ENCODE results near the gene SLC9A1.
"Not testable (repeated sequence)": the region's sequence is repeated elsewhere in the genome, so short reads cannot be mapped to it uniquely, and the experiment has no call there.

The SLC9A1 gene

DNA sequence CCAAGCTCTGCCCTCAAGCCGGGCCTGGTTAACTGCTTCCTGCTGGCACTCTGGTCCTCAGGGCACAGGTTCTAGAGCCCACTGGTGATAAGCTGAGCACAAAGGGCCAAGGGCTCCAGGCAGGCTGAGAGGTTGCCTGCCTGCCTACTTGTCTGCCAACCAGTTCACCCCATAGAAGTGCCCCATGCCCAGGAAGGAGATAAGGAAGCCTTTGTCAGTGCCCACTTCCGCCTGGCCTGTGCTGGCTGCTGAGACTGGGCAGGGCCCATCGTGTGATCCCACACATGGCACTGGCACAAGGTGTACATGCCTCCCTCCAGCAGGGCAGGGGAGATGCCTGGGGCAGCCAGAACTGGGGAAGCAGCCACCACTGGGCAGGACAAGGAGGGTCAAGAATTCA is 24.1 kb downstream of the SLC9A1 start:
- no peak for DNase-seq

DNA sequence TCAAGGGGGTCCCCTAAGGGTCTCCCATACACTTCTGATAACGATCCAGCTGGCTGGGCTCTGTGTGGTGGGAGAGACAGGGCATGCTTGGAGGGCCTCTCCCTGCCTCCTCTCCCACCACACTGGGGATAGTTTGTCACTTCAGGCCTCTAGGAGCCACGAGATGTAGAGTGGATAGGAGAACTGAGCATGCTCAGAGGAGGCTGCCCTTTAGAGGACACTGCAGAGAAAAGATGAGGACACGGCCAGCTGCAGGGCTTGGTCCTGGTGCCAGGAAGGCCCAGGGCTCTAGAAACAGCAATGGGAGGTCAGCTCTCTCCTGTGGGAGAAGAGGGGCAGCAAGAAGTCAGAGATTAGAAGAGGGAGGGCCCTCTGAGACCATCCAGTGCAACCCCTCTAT is 25.7 kb downstream of the SLC9A1 start:
- DNase-seq, result no peak

GRCh38 chr1:27127419-27127818 is 27.5 kb downstream of the SLC9A1 start:
- DNase-seq, result no peak

- no peak for DNase-seq
Measured at GRCh38 chr1:27126391-27126790, 28.5 kb downstream of the SLC9A1 start.

DNA sequence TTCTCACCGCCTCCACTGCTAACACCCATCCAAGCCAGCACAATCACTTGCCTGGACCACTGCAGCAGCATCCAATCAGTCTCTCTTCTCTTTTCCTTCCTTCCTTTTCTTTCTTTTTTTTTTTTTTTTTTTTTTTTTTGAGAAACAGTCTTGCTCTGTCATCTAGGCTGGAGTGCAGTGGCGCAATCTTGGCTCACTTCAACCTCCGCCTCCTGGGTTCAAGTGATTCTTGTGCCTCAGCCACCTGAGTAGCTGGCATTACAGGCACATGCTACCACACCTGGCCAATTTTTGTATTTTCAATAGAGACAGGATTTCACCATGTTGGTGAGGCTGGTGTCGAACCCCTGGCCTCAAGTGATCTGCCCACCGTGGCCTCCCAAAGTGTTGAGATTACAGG is 29.8 kb downstream of the SLC9A1 start:
- DNase-seq, result not testable (repeated sequence)

DNA sequence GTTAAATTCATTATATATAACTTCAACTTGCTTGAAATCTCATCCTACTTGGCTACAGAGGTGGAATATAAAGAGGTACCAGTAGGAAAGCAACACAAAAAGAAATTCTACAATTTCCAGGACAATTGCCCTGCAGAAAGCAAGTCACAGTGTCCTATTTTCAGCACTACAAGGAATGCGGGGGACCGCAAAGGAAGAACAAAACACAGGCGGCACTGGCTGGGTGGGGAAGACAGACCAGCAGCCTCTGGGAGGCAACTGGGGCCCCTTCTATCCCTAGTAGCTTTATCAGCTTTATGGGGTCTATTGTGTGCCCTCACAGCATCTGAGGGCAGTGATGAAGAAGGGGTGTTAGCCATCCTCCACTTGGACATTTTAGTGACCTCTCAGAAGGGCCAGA is 30.5 kb downstream of the SLC9A1 start:
- no peak for DNase-seq

- no peak for DNase-seq
Measured at GRCh38 chr1:27122652-27123051, 32.3 kb downstream of the SLC9A1 start.

DNA sequence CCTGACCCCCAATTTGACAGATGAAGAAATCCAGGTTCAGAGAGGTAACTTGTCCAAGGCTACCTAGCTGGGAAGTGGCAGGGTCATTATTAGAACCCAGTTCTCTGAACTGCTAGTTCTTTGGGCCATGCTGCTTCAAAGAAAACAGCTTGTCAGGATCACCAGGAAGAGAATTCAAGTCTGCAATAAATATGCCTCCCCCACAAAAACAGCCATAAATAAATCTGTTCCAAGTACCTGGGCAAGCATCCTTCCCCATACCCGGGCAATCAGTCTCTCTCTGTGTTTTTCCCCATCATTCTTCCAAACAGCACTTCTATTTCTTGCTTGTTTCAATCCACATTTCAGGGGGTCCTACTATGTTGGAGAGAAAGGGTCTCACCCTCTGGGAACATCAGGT is 34.1 kb downstream of the SLC9A1 start:
- no peak for DNase-seq

DNA sequence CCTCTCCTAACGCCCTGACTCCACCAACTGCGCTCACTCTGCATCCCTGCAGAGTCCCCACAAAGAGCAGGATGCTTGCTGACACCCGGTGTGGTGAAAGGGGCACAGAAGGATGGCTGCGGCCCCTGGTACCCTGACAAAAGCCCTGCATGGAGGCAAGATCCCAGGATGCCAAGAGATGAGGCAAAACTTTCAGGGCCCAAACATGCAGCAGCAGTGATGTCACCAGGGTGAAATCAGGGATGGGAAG is 36.6 kb downstream of the SLC9A1 start:
- DNase-seq, result no peak

- DNase-seq, result no peak
Measured at GRCh38 chr1:27117733-27118439, 37.0 kb downstream of the SLC9A1 start.

- DNase-seq, result peak; percentile 48
Measured at GRCh38 chr1:27116697-27117096, 38.2 kb downstream of the SLC9A1 start.

DNA sequence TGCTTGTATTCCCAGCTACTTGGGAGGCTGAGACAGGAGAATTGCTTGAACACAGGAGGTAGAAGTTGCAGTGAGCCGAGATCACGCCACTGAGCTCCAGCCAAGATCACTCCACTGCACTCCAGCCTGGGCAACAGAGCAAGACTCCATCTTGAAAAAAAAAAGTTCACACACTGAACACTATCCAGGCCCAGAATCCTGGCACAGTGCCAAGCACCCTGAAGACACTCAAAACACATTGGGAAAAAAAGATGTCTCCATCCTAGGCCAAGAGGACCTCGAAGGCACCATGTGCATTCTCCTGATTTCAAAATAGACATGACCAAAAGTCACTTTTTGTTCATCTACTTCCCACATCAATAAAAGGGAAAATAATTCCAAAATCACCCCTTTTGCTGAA is 38.7 kb downstream of the SLC9A1 start:
- no peak for DNase-seq

DNA sequence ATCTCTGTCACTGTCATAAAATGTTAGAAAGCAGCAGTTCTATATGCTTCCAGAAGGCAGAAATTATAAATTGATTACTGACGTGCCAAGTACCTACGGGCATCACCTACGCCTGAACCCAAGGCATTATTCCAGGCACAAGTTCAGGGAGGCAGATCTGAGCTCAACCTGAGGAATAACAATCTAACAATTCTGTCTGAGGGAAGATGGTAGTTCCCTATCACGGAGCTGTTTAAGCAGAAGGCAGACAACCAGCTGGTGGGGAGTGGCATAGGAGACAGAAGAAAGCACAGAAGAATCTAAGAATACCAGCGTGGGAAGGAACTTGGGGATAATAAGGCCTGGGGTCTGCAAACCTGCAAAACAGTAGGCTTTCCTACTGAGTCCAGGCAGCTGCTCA is 40.4 kb downstream of the SLC9A1 start:
- DNase-seq, result no peak

DNA sequence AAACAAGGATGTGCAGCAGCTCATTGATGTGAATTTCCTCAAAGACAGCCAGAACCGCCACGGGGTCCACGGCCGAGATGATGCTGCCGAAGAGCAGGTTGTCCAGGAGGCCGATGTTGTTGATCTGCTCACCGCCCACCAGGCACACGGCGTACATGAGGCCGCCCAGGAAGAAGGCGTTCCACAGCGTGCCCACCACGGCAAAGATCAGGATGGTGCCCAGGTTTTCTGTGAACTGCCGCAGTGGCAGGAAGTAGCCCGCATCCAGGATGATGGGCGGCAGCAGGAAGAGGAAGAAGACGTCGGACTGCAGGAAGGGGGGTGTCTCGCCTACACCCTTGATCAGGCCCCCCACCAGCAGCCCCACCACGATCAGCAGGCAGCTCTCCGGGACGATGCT is 41.1 kb downstream of the SLC9A1 start:
- no peak for DNase-seq

DNA sequence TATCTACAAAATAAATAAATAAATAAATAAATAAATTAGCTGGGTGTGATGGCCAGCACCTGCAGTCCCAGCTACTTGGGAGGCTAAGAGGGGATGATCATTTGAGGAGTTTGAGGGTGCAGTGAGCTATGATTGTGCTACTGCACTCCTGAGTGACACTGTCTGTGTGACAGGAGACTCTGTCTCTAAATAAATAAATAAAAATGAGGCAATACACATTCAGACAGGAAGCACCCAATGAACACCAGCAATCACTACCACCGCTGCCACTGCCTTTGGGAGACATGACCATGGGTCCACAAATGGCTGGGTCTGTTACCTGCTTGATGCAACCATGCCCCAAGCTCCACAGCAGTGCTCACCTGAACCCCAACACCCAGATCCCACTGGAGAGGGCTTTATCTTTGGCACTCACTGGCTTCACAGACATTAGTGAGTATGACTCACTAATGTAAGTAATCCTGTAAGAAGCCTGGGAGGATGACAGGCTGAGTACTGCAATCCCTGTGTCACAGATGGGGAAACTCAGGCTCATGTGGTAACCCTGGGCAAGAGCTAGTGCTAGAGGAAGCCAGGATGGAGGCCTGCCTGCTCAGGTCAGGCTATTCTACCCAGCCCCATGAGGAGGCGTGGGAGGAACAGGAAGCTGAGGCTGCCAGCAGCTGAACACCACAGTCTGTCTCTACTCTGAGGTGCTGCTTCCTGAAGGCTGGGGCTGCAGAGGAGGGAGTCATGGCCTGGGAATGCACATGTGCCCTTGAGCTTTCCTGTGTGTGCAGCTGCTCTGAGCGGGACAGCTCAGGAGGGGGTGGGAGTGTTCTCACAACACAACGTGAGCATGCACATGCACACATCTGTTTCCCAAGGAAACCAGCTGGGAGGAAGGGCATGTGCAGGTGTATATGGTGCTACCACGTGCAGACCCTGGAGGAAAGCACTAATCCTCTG is 43.0 kb downstream of the SLC9A1 start:
- peak; percentile 86 for DNase-seq

GRCh38 chr1:27109103-27109822 is 45.7 kb downstream of the SLC9A1 start:
- DNase-seq, result no peak

GRCh38 chr1:27108588-27108987 is 46.3 kb downstream of the SLC9A1 start:
- no peak for DNase-seq

GRCh38 chr1:27106561-27107323 is 48.2 kb downstream of the SLC9A1 start:
- DNase-seq, result no peak

DNA sequence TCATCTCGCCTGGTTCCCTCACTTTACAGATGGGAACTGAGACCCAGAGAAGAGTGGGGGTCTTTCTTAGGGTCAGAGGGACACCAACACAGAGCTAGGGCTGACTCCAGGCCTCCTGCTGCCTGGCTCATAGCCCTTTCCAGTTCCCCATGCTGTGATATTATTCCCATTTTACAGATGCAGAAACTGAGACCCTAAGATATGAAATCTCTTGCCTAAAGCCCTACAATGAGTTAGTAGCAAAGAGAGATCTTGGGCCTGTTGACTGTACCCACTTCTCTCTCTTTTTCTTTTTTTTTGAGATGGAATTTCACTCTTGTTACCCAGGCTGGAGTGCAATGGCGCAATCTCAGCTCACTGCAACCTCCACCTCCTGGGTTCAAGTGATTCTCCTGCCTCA is 49.9 kb downstream of the SLC9A1 start:
- DNase-seq, result no peak

- no peak for DNase-seq
Measured at GRCh38 chr1:27103498-27103897, 51.4 kb downstream of the SLC9A1 start.

GRCh38 chr1:27102707-27103468 is 52.0 kb downstream of the SLC9A1 start:
- peak; percentile 87 for DNase-seq

- no peak for DNase-seq
Measured at GRCh38 chr1:27102134-27102706, 52.7 kb downstream of the SLC9A1 start.
